HUES6 (cell line): ENCODE measurements around the gene GLB1L3.

Experiments used
- H3K27ac ChIP-seq: 2 replicates; pipeline ENCODE4 v1.7.0; 2013; ENCODE audit warnings: low read depth, mild to moderate bottlenecking, low read length, inconsistent platforms
- H3K27me3 ChIP-seq: 2 replicates; pipeline ENCODE4 v1.6.1; 2013; ENCODE audit warnings: low read length; ENCODE audit not compliant: control insufficient read depth, insufficient read depth
- H3K36me3 ChIP-seq: 2 replicates; pipeline ENCODE4 v1.6.1; 2013; ENCODE audit warnings: low read length; ENCODE audit not compliant: control insufficient read depth, insufficient read depth
- H3K4me1 ChIP-seq: 2 replicates; pipeline ENCODE4 v1.6.1; 2013; ENCODE audit warnings: low read length; ENCODE audit not compliant: control insufficient read depth, insufficient read depth
- H3K4me3 ChIP-seq: 2 replicates; pipeline ENCODE4 v1.5.1; 2013; ENCODE audit warnings: low read depth, low read length
- H3K9ac ChIP-seq: one replicate; pipeline ENCODE4 v1.6.1; 2013; ENCODE audit warnings: mild to moderate bottlenecking, low read length
- H3K9me3 ChIP-seq: 2 replicates; pipeline ENCODE4 v1.6.1; 2013; ENCODE audit warnings: low read depth, low read length; ENCODE audit not compliant: control insufficient read depth, insufficient read depth

The GLB1L3 gene

GRCh38 chr11:134356656-134357544 is 80.7 kb downstream of the GLB1L3 start:
- Histone ChIP-seq H3K4me3 (no peak overlapping the region), H3K36me3 (no peaks in the 10 kb centered on the region), H3K9me3 (no peaks in the 10 kb centered on the region), H3K4me1 (no peaks in the 10 kb centered on the region; the same call in 1 of the 2 replicates), H3K27me3 (peaks cover 7% of the 10 kb centered on the region; the same call in 1 of the 2 replicates), H3K9ac (no peak overlapping the region), H3K27ac (no peak overlapping the region)

GRCh38 chr11:134357545-134357839 is 81.3 kb downstream of the GLB1L3 start:
- no peak overlapping the region for H3K9ac ChIP-seq
- H3K4me3 ChIP-seq = no peak overlapping the region
- no peaks in the 10 kb centered on the region for H3K36me3 ChIP-seq
- no peak overlapping the region for H3K27ac ChIP-seq
- H3K4me1 ChIP-seq = no peaks in the 10 kb centered on the region; the same call in 1 of the 2 replicates
- H3K9me3 ChIP-seq = no peaks in the 10 kb centered on the region
- H3K27me3 ChIP-seq = peaks cover 7% of the 10 kb centered on the region; the same call in 1 of the 2 replicates

GRCh38 chr11:134358165-134358855 is 82.1 kb downstream of the GLB1L3 start:
- Histone ChIP-seq H3K36me3 (no peaks in the 10 kb centered on the region), H3K27me3 (peaks cover 7% of the 10 kb centered on the region; the same call in 1 of the 2 replicates), H3K4me3 (no peak overlapping the region), H3K9me3 (no peaks in the 10 kb centered on the region), H3K9ac (no peak overlapping the region), H3K4me1 (no peaks in the 10 kb centered on the region; the same call in 1 of the 2 replicates), H3K27ac (no peak overlapping the region)

GRCh38 chr11:134358856-134359490 is 82.8 kb downstream of the GLB1L3 start:
- no peak overlapping the region for H3K9ac ChIP-seq
- H3K36me3 ChIP-seq = no peaks in the 10 kb centered on the region
- no peak overlapping the region for H3K4me3 ChIP-seq
- no peak overlapping the region for H3K27ac ChIP-seq
- H3K9me3 ChIP-seq = no peaks in the 10 kb centered on the region
- H3K4me1 ChIP-seq = no peaks in the 10 kb centered on the region; the same call in 1 of the 2 replicates
- peaks cover 7% of the 10 kb centered on the region; the same call in 1 of the 2 replicates for H3K27me3 ChIP-seq

GRCh38 chr11:134359646-134360045 is 83.5 kb downstream of the GLB1L3 start:
- Histone ChIP-seq H3K4me3 (no peak overlapping the region), H3K27ac (no peak overlapping the region), H3K4me1 (no peaks in the 10 kb centered on the region; the same call in 1 of the 2 replicates), H3K9ac (no peak overlapping the region), H3K36me3 (no peaks in the 10 kb centered on the region), H3K27me3 (peaks cover 7% of the 10 kb centered on the region; the same call in 1 of the 2 replicates), H3K9me3 (no peaks in the 10 kb centered on the region)

GRCh38 chr11:134360050-134360835 is 84.1 kb downstream of the GLB1L3 start:
- no peak overlapping the region for H3K27ac ChIP-seq
- H3K4me1 ChIP-seq = no peaks in the 10 kb centered on the region; the same call in 1 of the 2 replicates
- no peaks in the 10 kb centered on the region for H3K36me3 ChIP-seq
- H3K4me3 ChIP-seq = no peak overlapping the region
- no peak overlapping the region for H3K9ac ChIP-seq
- H3K9me3 ChIP-seq = no peaks in the 10 kb centered on the region
- peaks cover 7% of the 10 kb centered on the region; the same call in 1 of the 2 replicates for H3K27me3 ChIP-seq

GRCh38 chr11:134361661-134362060 is 85.5 kb downstream of the GLB1L3 start:
- Histone ChIP-seq H3K9ac (no peak overlapping the region), H3K27me3 (peaks cover 7% of the 10 kb centered on the region; the same call in 1 of the 2 replicates), H3K27ac (no peak overlapping the region), H3K4me3 (no peak overlapping the region), H3K36me3 (no peaks in the 10 kb centered on the region), H3K4me1 (no peaks in the 10 kb centered on the region; the same call in 1 of the 2 replicates), H3K9me3 (no peaks in the 10 kb centered on the region)

- Histone ChIP-seq H3K9me3 (no peaks in the 10 kb centered on the region), H3K4me1 (no peaks in the 10 kb centered on the region; the same call in 1 of the 2 replicates), H3K27me3 (peaks cover 7% of the 10 kb centered on the region; the same call in 1 of the 2 replicates), H3K4me3 (no peak overlapping the region), H3K9ac (no peak overlapping the region), H3K36me3 (no peaks in the 10 kb centered on the region), H3K27ac (no peak overlapping the region)
These were observed 86.2 kb downstream of the GLB1L3 start for GRCh38 chr11:134362192-134362901.

GRCh38 chr11:134363161-134363560 is 87.0 kb downstream of the GLB1L3 start:
- Histone ChIP-seq H3K4me3 (no peak overlapping the region), H3K27me3 (peaks cover 7% of the 10 kb centered on the region; the same call in 1 of the 2 replicates), H3K9ac (no peak overlapping the region), H3K27ac (no peak overlapping the region), H3K4me1 (no peaks in the 10 kb centered on the region; the same call in 1 of the 2 replicates), H3K36me3 (no peaks in the 10 kb centered on the region), H3K9me3 (no peaks in the 10 kb centered on the region)

GRCh38 chr11:134363592-134363991 is 87.4 kb downstream of the GLB1L3 start:
- H3K9ac ChIP-seq = no peak overlapping the region
- H3K36me3 ChIP-seq = no peaks in the 10 kb centered on the region
- H3K9me3 ChIP-seq = no peaks in the 10 kb centered on the region
- no peak overlapping the region for H3K27ac ChIP-seq
- no peaks in the 10 kb centered on the region; the same call in 1 of the 2 replicates for H3K4me1 ChIP-seq
- no peak overlapping the region for H3K4me3 ChIP-seq
- H3K27me3 ChIP-seq = peaks cover 7% of the 10 kb centered on the region; the same call in 1 of the 2 replicates
